ENCODE results near the gene SCRN2.

The SCRN2 gene

GRCh38 chr17:47813512-47814031, 27.5 kb downstream of the SCRN2 start:
- Mint-ChIP-seq H3K27me3 (no peaks in the 10 kb centered on the region), H3K27ac (no peak overlapping the region), H3K4me3 (no peak overlapping the region), H3K9me3 (no peaks in the 10 kb centered on the region), H3K4me1 (no peaks in the 10 kb centered on the region), H3K36me3 (peaks cover 40% of the 10 kb centered on the region)
- no peak for ATAC-seq (ENCODE audit: low read depth)
- DNase-seq (ENCODE audit: low spot score in 2 of 2), result no peak

GRCh38 chr17:47813077-47813476, 28.0 kb downstream of the SCRN2 start:
- Mint-ChIP-seq H3K27me3 (no peaks in the 10 kb centered on the region), H3K4me1 (no peaks in the 10 kb centered on the region), H3K4me3 (no peak overlapping the region), H3K36me3 (peaks cover 41% of the 10 kb centered on the region), H3K27ac (no peak overlapping the region), H3K9me3 (no peaks in the 10 kb centered on the region)
- ATAC-seq (ENCODE audit: low read depth) (no peak), DNase-seq (ENCODE audit: low spot score in 2 of 2) (no peak)

GRCh38 chr17:47812146-47812920, 28.7 kb downstream of the SCRN2 start:
- Mint-ChIP-seq H3K9me3 (no peaks in the 10 kb centered on the region), H3K27ac (peak overlapping the region; percentile 10), H3K4me3 (no peak overlapping the region), H3K4me1 (no peaks in the 10 kb centered on the region), H3K36me3 (peaks cover 44% of the 10 kb centered on the region), H3K27me3 (no peaks in the 10 kb centered on the region)
- ATAC-seq (ENCODE audit: low read depth) (no peak), DNase-seq (ENCODE audit: low spot score in 2 of 2) (no peak)

- H3K36me3 Mint-ChIP-seq, result peaks cover 43% of the 10 kb centered on the region
- H3K9me3 Mint-ChIP-seq, result no peaks in the 10 kb centered on the region
- no peaks in the 10 kb centered on the region for H3K27me3 Mint-ChIP-seq
- no peak for DNase-seq (ENCODE audit: low spot score in 2 of 2)
- ATAC-seq (ENCODE audit: low read depth), result no peak
- H3K4me1 Mint-ChIP-seq, result no peaks in the 10 kb centered on the region
- no peak overlapping the region for H3K27ac Mint-ChIP-seq
- no peak overlapping the region for H3K4me3 Mint-ChIP-seq
These were observed 29.4 kb downstream of the SCRN2 start for GRCh38 chr17:47811709-47812108.

GRCh38 chr17:47810901-47811635, 30.0 kb downstream of the SCRN2 start:
- no peak for DNase-seq (ENCODE audit: low spot score in 2 of 2)

GRCh38 chr17:47810200-47810821, 30.8 kb downstream of the SCRN2 start:
- ATAC-seq (ENCODE audit: low read depth), result no peak
- H3K9me3 Mint-ChIP-seq, result no peaks in the 10 kb centered on the region

More at GRCh38 chr17:47810901-47811635, 30.0 kb downstream of the SCRN2 start:
- H3K9me3 Mint-ChIP-seq, result no peaks in the 10 kb centered on the region
- H3K36me3 Mint-ChIP-seq, result peaks cover 43% of the 10 kb centered on the region
- no peak overlapping the region for H3K4me3 Mint-ChIP-seq
- H3K27me3 Mint-ChIP-seq, result no peaks in the 10 kb centered on the region
- peak overlapping the region; percentile 21 for H3K27ac Mint-ChIP-seq
- H3K4me1 Mint-ChIP-seq, result no peaks in the 10 kb centered on the region
- ATAC-seq (ENCODE audit: low read depth), result no peak

GRCh38 chr17:47808830-47809480, 32.1 kb downstream of the SCRN2 start:
- DNase-seq (ENCODE audit: low spot score in 2 of 2) (no peak), ATAC-seq (ENCODE audit: low read depth) (no peak)
- no peaks in the 10 kb centered on the region for H3K4me1 Mint-ChIP-seq
- H3K4me3 Mint-ChIP-seq, result no peak overlapping the region
- no peaks in the 10 kb centered on the region for H3K9me3 Mint-ChIP-seq
- no peaks in the 10 kb centered on the region for H3K27me3 Mint-ChIP-seq
- no peak overlapping the region for H3K27ac Mint-ChIP-seq
- peaks cover 35% of the 10 kb centered on the region for H3K36me3 Mint-ChIP-seq

More at GRCh38 chr17:47810200-47810821, 30.8 kb downstream of the SCRN2 start:
- Mint-ChIP-seq H3K27me3 (no peaks in the 10 kb centered on the region), H3K4me1 (no peaks in the 10 kb centered on the region), H3K27ac (peak overlapping the region; percentile 21), H3K4me3 (no peak overlapping the region), H3K36me3 (peaks cover 40% of the 10 kb centered on the region)
- DNase-seq (ENCODE audit: low spot score in 2 of 2), result no peak

- H3K27me3 Mint-ChIP-seq, result no peaks in the 10 kb centered on the region
- no peak for DNase-seq (ENCODE audit: low spot score in 2 of 2)
- no peaks in the 10 kb centered on the region for H3K4me1 Mint-ChIP-seq
- no peak overlapping the region for H3K4me3 Mint-ChIP-seq
- no peak for ATAC-seq (ENCODE audit: low read depth)
- H3K9me3 Mint-ChIP-seq, result no peaks in the 10 kb centered on the region
- H3K27ac Mint-ChIP-seq, result no peak overlapping the region
- peaks cover 35% of the 10 kb centered on the region for H3K36me3 Mint-ChIP-seq
These were observed 32.8 kb downstream of the SCRN2 start for GRCh38 chr17:47808036-47808829.

GRCh38 chr17:47807421-47807820, 33.7 kb downstream of the SCRN2 start:
- DNase-seq (ENCODE audit: low spot score in 2 of 2) (no peak), ATAC-seq (ENCODE audit: low read depth) (no peak)
- H3K27ac Mint-ChIP-seq, result no peak overlapping the region
- H3K4me3 Mint-ChIP-seq, result no peak overlapping the region
- H3K9me3 Mint-ChIP-seq, result no peaks in the 10 kb centered on the region
- H3K36me3 Mint-ChIP-seq, result peaks cover 30% of the 10 kb centered on the region
- H3K4me1 Mint-ChIP-seq, result no peaks in the 10 kb centered on the region
- H3K27me3 Mint-ChIP-seq, result no peaks in the 10 kb centered on the region

GRCh38 chr17:47806913-47807255, 34.2 kb downstream of the SCRN2 start:
- ATAC-seq (ENCODE audit: low read depth), result no peak
- H3K27ac Mint-ChIP-seq, result no peak overlapping the region
- H3K36me3 Mint-ChIP-seq, result peaks cover 25% of the 10 kb centered on the region

GRCh38 chr17:47806026-47806912, 34.8 kb downstream of the SCRN2 start:
- H3K4me3 Mint-ChIP-seq, result no peak overlapping the region
- no peaks in the 10 kb centered on the region for H3K27me3 Mint-ChIP-seq
- H3K27ac Mint-ChIP-seq, result no peak overlapping the region
- ATAC-seq (ENCODE audit: low read depth) (no peak), DNase-seq (ENCODE audit: low spot score in 2 of 2) (no peak)
- H3K36me3 Mint-ChIP-seq, result peaks cover 22% of the 10 kb centered on the region
- no peaks in the 10 kb centered on the region for H3K4me1 Mint-ChIP-seq
- no peaks in the 10 kb centered on the region for H3K9me3 Mint-ChIP-seq

More at GRCh38 chr17:47806913-47807255, 34.2 kb downstream of the SCRN2 start:
- Mint-ChIP-seq H3K27me3 (no peaks in the 10 kb centered on the region), H3K9me3 (no peaks in the 10 kb centered on the region), H3K4me1 (no peaks in the 10 kb centered on the region), H3K4me3 (no peak overlapping the region)
- no peak for DNase-seq (ENCODE audit: low spot score in 2 of 2)

GRCh38 chr17:47804461-47804860, 36.6 kb downstream of the SCRN2 start:
- H3K27me3 Mint-ChIP-seq, result no peaks in the 10 kb centered on the region
- H3K36me3 Mint-ChIP-seq, result peaks cover 10% of the 10 kb centered on the region
- H3K27ac Mint-ChIP-seq, result no peak overlapping the region
- DNase-seq (ENCODE audit: low spot score in 2 of 2) (no peak), ATAC-seq (ENCODE audit: low read depth) (no peak)
- no peaks in the 10 kb centered on the region for H3K4me1 Mint-ChIP-seq
- no peaks in the 10 kb centered on the region for H3K9me3 Mint-ChIP-seq
- H3K4me3 Mint-ChIP-seq, result no peak overlapping the region

Data from memory B cell (primary cell).